Pancreas (tissue), 10 donors: ENCODE results near the gene LIMS1. TPM values are rescaled to one million over a fixed set of nuclear protein-coding genes. Genes with fewer than 3 reads are reported as not detected.

ENCODE experiments used
- ATAC-seq, 4 donors: fragments of 200-7000 bp; cut with Tn5 transposase; one replicate each; pipeline versions ENCODE4 v1.8.0 to v1.9.1; 2020; ENCODE audit warnings: mild to moderate bottlenecking in 4 of 4, moderate library complexity in 4 of 4
- DNase-seq, 6 donors: peaks; one replicate each; pipeline ENCODE4 v3.0.0-alpha.2; 2020
- FAIRE-seq: peaks from 2 replicates; lab custom pipeline; 2012; peaks lifted over from hg19 to GRCh38; lab: Jason Lieb, UNC
- H3K27ac ChIP-seq, 4 donors: fragments of 200-600 bp; sonication (generic); 1 replicate in 3 of 4; 2 replicates in 1 of 4; pipeline versions ENCODE4 v1.5.0 to v1.8.0; 2020
- H3K27me3 ChIP-seq, 4 donors: fragments of 200-600 bp; one replicate each; pipeline ENCODE4 v1.8.0; 2021
- H3K36me3 ChIP-seq, 3 donors: fragments of 200-600 bp; sonication (generic) in 1 of 3; one replicate each; pipeline versions ENCODE4 v1.5.0 to v1.8.0; 2020 to 2021
- H3K4me1 ChIP-seq, 3 donors: fragments of 200-600 bp; one replicate each; pipeline ENCODE4 v1.8.0; 2021
- H3K4me3 ChIP-seq, 4 donors: fragments of 200-600 bp; sonication (generic) in 2 of 4; one replicate each; pipeline versions ENCODE4 v1.5.0 to v1.8.0; 2020 to 2021
- H3K9me3 ChIP-seq, 4 donors: fragments of 200-600 bp; one replicate each; pipeline ENCODE4 v1.8.0; 2021
- CTCF ChIP-seq, 4 donors: fragments of 200-600 bp; sonication (generic) in 3 of 4; IDR thresholded peaks; one replicate each; pipeline versions ENCODE4 v1.5.0 to v1.8.0; 2021; ENCODE audit warnings: antibody characterized with exemption in 4 of 4
- WGBS, 2 donors: extraction: QIAGEN DNeasy Blood & Tissue Kit; methylation state at CpG; one replicate each; pipeline ENCODE4 v1.1.7; 2013; 5-methylcytosine and 5-hydroxymethylcytosine counted together
- intact Hi-C, 3 donors: fragments of 100-400 bp; cut with DNase I; formaldehyde crosslinking; loops; one replicate each; pipeline versions ENCODE4 v1.11.1 to v1.14.2; 2022
- polyA plus RNA-seq, 2 donors: library from polyadenylated mRNA; stranded (reverse); fragments of 200-250 nt; gene quantifications; one replicate each; pipeline ENCODE4 v1.2.3, GENCODE V29; 2013
- total RNA-seq, 6 donors: library from RNA; stranded (reverse); fragmentation: NEBNext Ultra II Directional in 4 of 6; extraction: Animal tissue kit (Norgen Biotek cat#: 25700) in 4 of 6; gene quantifications; one replicate each; pipeline versions ENCODE4 v1.2.1 to v1.2.4, GENCODE V29; 2021 to 2023
- donor health status: healthy with polysubstance abuse.
- donor health status: DM: no; HTN: no; CAD: no; lungs with moderate emphysema.
- donor health status: DM: no; HTN: no; CAD: no.
- donor health status: control.
- donor health status: control.
- donor health status: Bipolar disorder and iron deficiency.
- donor health status: DM: yes; HTN: yes; CAD: no.
- donor health status: DM: no; HTN: no; CAD: no.
- donor health status: DM: no; HTN: no; CAD: no.
- donor health status: DM: yes; HTN: yes; CAD: no.

Gene LIMS1
- total and polyA plus RNA-seq, 8 donors: 7.9 to 45.7 (median 17.4) TPM

GRCh38 chr2:108619925-108620620, 85.8 kb downstream of the LIMS1 start:
- no peak for TF ChIP-seq CTCF (IDR thresholded peaks at IDR 0.05)
- no peak for FAIRE-seq
- 71 to 76% methylated on average over 8 of the region's 8 CpGs for WGBS, 2 donors
- no peaks in the 10 kb centered on the region for H3K9me3 ChIP-seq
- ATAC-seq: no peak
- DNase-seq: no peak
- no peaks in the 10 kb centered on the region for H3K27me3 ChIP-seq
- no peak overlapping the region for H3K27ac ChIP-seq
- no peak overlapping the region for H3K4me3 ChIP-seq
- peaks cover 21 to 44% (median 25%) of the 10 kb centered on the region in 3 donors for H3K4me1 ChIP-seq
- intact Hi-C loops: no loop called here
- H3K36me3 ChIP-seq: no peaks in the 10 kb centered on the region

- DNase-seq (no peak), FAIRE-seq (no peak), ATAC-seq (no peak)
- intact Hi-C loops: no loop called here
- Histone ChIP-seq H3K27ac (peak overlapping the region in 3 of 4 donors; percentile 11 to 65 (median 13)), H3K9me3 (no peaks in the 10 kb centered on the region), H3K27me3 (no peaks in the 10 kb centered on the region), H3K4me1 (peaks cover 21 to 48% (median 25%) of the 10 kb centered on the region in 3 donors), H3K4me3 (no peak overlapping the region), H3K36me3 (no peaks in the 10 kb centered on the region)
- 71 to 75% methylated on average over 3 of the region's 3 CpGs for WGBS, 2 donors
- no peak for TF ChIP-seq CTCF (IDR thresholded peaks at IDR 0.05)
These were observed 86.4 kb downstream of the LIMS1 start for GRCh38 chr2:108620656-108621055.

- ATAC-seq (peak; percentile 84 to 90 (median 90)), DNase-seq (peak in 4 of 6 donors; percentile 29 to 61 (median 40)), FAIRE-seq (no peak)
- Histone ChIP-seq H3K36me3 (no peaks in the 10 kb centered on the region), H3K9me3 (no peaks in the 10 kb centered on the region), H3K27me3 (no peaks in the 10 kb centered on the region), H3K27ac (peak overlapping the region in 3 of 4 donors; percentile 11 to 65 (median 13)), H3K4me1 (peaks cover 21 to 48% (median 24%) of the 10 kb centered on the region in 3 donors), H3K4me3 (peak overlapping the region in 2 of 4 donors; percentile 20 to 21)
- WGBS, 2 donors: 11% methylated on average over 8 of the region's 8 CpGs
- no peak for TF ChIP-seq CTCF (IDR thresholded peaks at IDR 0.05)
- intact Hi-C loops: no loop called here
These were observed 86.9 kb downstream of the LIMS1 start for GRCh38 chr2:108621087-108621559.

DNA sequence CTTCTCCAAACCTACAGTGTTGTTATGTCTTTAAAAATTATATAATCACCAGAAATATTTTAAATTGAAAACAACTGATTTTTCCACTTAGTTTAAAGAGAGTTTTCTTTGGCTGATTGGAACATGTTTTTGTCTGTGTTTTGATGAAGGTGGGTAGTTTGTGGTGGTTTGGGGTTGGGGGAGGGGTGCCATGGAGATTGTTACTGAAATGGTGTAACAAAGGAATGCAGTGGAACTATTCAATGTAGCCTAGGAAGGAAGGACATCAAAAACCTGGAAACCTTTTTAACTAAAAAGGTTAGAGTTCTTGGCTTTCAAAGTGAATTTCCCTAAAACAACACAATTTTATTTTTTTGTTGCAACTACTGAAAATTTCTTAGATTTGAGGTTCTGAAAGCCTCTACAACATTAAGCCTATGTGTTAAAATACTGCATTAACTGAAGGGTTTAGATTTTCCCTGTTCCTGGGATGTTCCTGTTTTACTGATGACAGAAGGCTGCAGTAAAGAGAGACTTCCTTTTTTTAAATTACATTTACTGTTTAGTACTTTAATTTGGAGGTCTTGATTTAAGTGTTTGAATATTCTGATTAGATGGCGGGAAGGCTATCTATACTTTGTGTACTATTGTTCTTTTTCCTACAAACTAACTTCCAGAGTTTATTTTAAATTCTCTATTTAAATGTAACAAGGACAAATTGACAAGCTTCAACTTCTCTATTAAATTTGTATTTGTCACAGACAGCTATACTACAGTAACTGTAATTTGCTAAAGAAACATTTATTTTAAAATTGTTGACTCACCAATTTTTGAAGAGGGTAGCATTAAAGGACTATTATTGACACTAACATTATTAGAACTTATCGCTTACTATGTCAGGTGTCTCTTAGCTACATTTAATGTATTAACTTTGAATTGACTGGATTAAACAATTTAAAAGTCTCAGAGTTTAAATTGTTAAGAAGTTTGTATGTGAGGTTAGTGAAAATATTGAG, 87.7 kb downstream of the LIMS1 start:
- intact Hi-C loops: no loop called here
- Histone ChIP-seq H3K4me3 (peak overlapping the region in 1 of 4 donors; percentile 3), H3K36me3 (no peaks in the 10 kb centered on the region), H3K4me1 (peaks cover 16 to 46% (median 16%) of the 10 kb centered on the region in 3 donors), H3K27ac (peak overlapping the region in 2 of 4 donors; percentile 11 to 65), H3K9me3 (no peaks in the 10 kb centered on the region), H3K27me3 (no peaks in the 10 kb centered on the region)
- no peak for FAIRE-seq
- no peak for ATAC-seq
- WGBS, 2 donors: 78 to 82% methylated on average over 2 of the region's 2 CpGs
- no peak for DNase-seq
- no peak for TF ChIP-seq CTCF (IDR thresholded peaks at IDR 0.05)
